ENCODE data around the gene ZNF80.
A peak's percentile ranks its signal among the peaks of the same experiment; 100 is the strongest.
"Not testable (repeated sequence)": the region's sequence is repeated elsewhere in the genome, so short reads cannot be mapped to it uniquely, and the experiment has no call there.

ZNF80 gene
- 0.87 to 6.2 (median 2.4) reads per million in 3 donors for total RNA-seq

- H3K36me3 ChIP-seq (ENCODE audit: control insufficient read depth, insufficient read depth, low read length); H3K9me3 ChIP-seq (ENCODE audit: control insufficient read depth, low read length); H3K27ac ChIP-seq (ENCODE audit: insufficient read depth, low read length, poor library complexity, severe bottlenecking); DNase-seq; H3K4me3 ChIP-seq (ENCODE audit: insufficient read depth, low read depth, low read length, poor library complexity, severe bottlenecking); H3K27me3 ChIP-seq (replicated peaks; ENCODE audit: control insufficient read depth, insufficient read depth, low read length, poor library complexity, severe bottlenecking): not testable (repeated sequence)
- H3K4me1 ChIP-seq (ENCODE audit: control insufficient read depth, insufficient read depth, low read length, poor library complexity, severe bottlenecking): peaks cover 21% of the 10 kb centered on the region
Measured at GRCh38 chr3:114237478-114237877, at the start of gene ZNF80. TSS of gene ZNF80 (minus strand) at chr3:114237578. CDS start at chr3:114237074, 504 bp downstream.

- no peaks in the 10 kb centered on the region for H3K36me3 ChIP-seq (ENCODE audit: control insufficient read depth, insufficient read depth, low read length)
- DNase-seq: no peak
- H3K4me3 ChIP-seq (ENCODE audit: insufficient read depth, low read depth, low read length, poor library complexity, severe bottlenecking): peak overlapping the region; percentile 16
- peaks cover 2% of the 10 kb centered on the region for H3K4me1 ChIP-seq (ENCODE audit: control insufficient read depth, insufficient read depth, low read length, poor library complexity, severe bottlenecking)
- H3K27ac ChIP-seq (ENCODE audit: insufficient read depth, low read length, poor library complexity, severe bottlenecking): peak overlapping the region; percentile 53
- H3K27me3 ChIP-seq (replicated peaks; ENCODE audit: control insufficient read depth, insufficient read depth, low read length, poor library complexity, severe bottlenecking): no peaks in the 10 kb centered on the region
- H3K9me3 ChIP-seq (ENCODE audit: control insufficient read depth, low read length): no peaks in the 10 kb centered on the region
Measured at GRCh38 chr3:114286266-114286665, 48.9 kb upstream of the ZNF80 start.

GRCh38 chr3:114285648-114286230 lies 48.4 kb upstream of the ZNF80 start:
- no peaks in the 10 kb centered on the region for H3K36me3 ChIP-seq (ENCODE audit: control insufficient read depth, insufficient read depth, low read length)
- no peaks in the 10 kb centered on the region for H3K27me3 ChIP-seq (replicated peaks; ENCODE audit: control insufficient read depth, insufficient read depth, low read length, poor library complexity, severe bottlenecking)
- peak overlapping the region; percentile 53 for H3K27ac ChIP-seq (ENCODE audit: insufficient read depth, low read length, poor library complexity, severe bottlenecking)
- no peak for DNase-seq
- H3K9me3 ChIP-seq (ENCODE audit: control insufficient read depth, low read length): no peaks in the 10 kb centered on the region
- H3K4me1 ChIP-seq (ENCODE audit: control insufficient read depth, insufficient read depth, low read length, poor library complexity, severe bottlenecking): no peaks in the 10 kb centered on the region
- H3K4me3 ChIP-seq (ENCODE audit: insufficient read depth, low read depth, low read length, poor library complexity, severe bottlenecking): peak overlapping the region; percentile 16

- no peak overlapping the region for H3K4me3 ChIP-seq (ENCODE audit: insufficient read depth, low read depth, low read length, poor library complexity, severe bottlenecking)
- no peaks in the 10 kb centered on the region for H3K9me3 ChIP-seq (ENCODE audit: control insufficient read depth, low read length)
- H3K4me1 ChIP-seq (ENCODE audit: control insufficient read depth, insufficient read depth, low read length, poor library complexity, severe bottlenecking): no peaks in the 10 kb centered on the region
- no peak for DNase-seq
- H3K36me3 ChIP-seq (ENCODE audit: control insufficient read depth, insufficient read depth, low read length): no peaks in the 10 kb centered on the region
- H3K27me3 ChIP-seq (replicated peaks; ENCODE audit: control insufficient read depth, insufficient read depth, low read length, poor library complexity, severe bottlenecking): no peaks in the 10 kb centered on the region
- H3K27ac ChIP-seq (ENCODE audit: insufficient read depth, low read length, poor library complexity, severe bottlenecking): no peak overlapping the region
Measured at GRCh38 chr3:114284644-114285043, 47.3 kb upstream of the ZNF80 start.

- DNase-seq; H3K36me3 ChIP-seq (ENCODE audit: control insufficient read depth, insufficient read depth, low read length); H3K27ac ChIP-seq (ENCODE audit: insufficient read depth, low read length, poor library complexity, severe bottlenecking); H3K27me3 ChIP-seq (replicated peaks; ENCODE audit: control insufficient read depth, insufficient read depth, low read length, poor library complexity, severe bottlenecking); H3K4me1 ChIP-seq (ENCODE audit: control insufficient read depth, insufficient read depth, low read length, poor library complexity, severe bottlenecking); H3K4me3 ChIP-seq (ENCODE audit: insufficient read depth, low read depth, low read length, poor library complexity, severe bottlenecking); H3K9me3 ChIP-seq (ENCODE audit: control insufficient read depth, low read length): not testable (repeated sequence)
Measured at GRCh38 chr3:114276856-114277255, 39.5 kb upstream of the ZNF80 start.

DNA sequence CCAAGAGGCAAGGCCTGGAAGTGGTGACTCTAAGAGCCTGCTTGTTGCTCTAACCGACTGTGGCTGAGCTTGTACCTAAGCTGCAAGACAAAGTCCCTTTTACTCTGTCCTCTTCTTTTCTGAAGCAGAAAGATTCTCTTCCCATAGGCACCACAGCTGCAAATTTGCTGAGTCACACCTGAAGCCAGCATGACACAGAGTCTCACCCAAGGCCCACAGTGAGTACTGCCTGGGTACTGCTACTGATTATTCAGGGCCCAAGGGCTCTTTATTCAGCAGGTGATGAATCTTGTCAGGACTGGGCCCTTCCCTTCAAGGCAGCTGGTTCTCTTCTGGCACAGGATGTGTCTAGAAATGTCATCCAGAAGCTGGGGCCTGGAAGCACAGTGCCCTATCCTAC lies 37.6 kb upstream of the ZNF80 start:
- Histone ChIP-seq H3K4me3 (ENCODE audit: insufficient read depth, low read depth, low read length, poor library complexity, severe bottlenecking) (no peak overlapping the region), H3K4me1 (ENCODE audit: control insufficient read depth, insufficient read depth, low read length, poor library complexity, severe bottlenecking) (no peaks in the 10 kb centered on the region), H3K9me3 (ENCODE audit: control insufficient read depth, low read length) (no peaks in the 10 kb centered on the region), H3K27ac (ENCODE audit: insufficient read depth, low read length, poor library complexity, severe bottlenecking) (no peak overlapping the region), H3K27me3 (replicated peaks; ENCODE audit: control insufficient read depth, insufficient read depth, low read length, poor library complexity, severe bottlenecking) (no peaks in the 10 kb centered on the region), H3K36me3 (ENCODE audit: control insufficient read depth, insufficient read depth, low read length) (no peaks in the 10 kb centered on the region)
- no peak for DNase-seq

DNA sequence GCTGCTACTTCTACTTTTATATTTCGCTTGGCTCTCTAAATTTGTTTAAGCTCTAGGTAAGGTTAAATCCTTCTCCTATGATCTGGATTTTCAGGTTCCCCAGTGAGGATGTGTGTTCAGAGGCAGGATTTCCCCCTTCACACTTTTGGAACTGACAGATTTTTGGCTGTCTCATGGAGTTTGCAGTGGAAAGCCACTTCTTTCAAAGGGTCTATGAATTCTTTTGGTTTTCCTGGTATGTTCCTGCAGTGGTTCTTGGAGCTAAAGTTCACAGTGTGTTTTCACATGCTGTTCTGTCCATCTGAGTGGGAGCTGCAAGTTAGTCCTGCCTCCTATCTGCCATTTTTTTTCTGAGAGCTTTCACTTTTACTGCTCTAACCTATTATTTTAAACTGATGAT lies 34.9 kb upstream of the ZNF80 start:
- Histone ChIP-seq H3K27me3 (replicated peaks; ENCODE audit: control insufficient read depth, insufficient read depth, low read length, poor library complexity, severe bottlenecking) (no peaks in the 10 kb centered on the region), H3K9me3 (ENCODE audit: control insufficient read depth, low read length) (peaks cover 6% of the 10 kb centered on the region), H3K36me3 (ENCODE audit: control insufficient read depth, insufficient read depth, low read length) (no peaks in the 10 kb centered on the region), H3K4me1 (ENCODE audit: control insufficient read depth, insufficient read depth, low read length, poor library complexity, severe bottlenecking) (no peaks in the 10 kb centered on the region), H3K27ac (ENCODE audit: insufficient read depth, low read length, poor library complexity, severe bottlenecking) (no peak overlapping the region), H3K4me3 (ENCODE audit: insufficient read depth, low read depth, low read length, poor library complexity, severe bottlenecking) (no peak overlapping the region)
- no peak for DNase-seq

GRCh38 chr3:114270019-114270418 lies 32.6 kb upstream of the ZNF80 start:
- no peaks in the 10 kb centered on the region for H3K36me3 ChIP-seq (ENCODE audit: control insufficient read depth, insufficient read depth, low read length)
- peaks cover 6% of the 10 kb centered on the region for H3K9me3 ChIP-seq (ENCODE audit: control insufficient read depth, low read length)
- H3K27me3 ChIP-seq (replicated peaks; ENCODE audit: control insufficient read depth, insufficient read depth, low read length, poor library complexity, severe bottlenecking): no peaks in the 10 kb centered on the region
- H3K27ac ChIP-seq (ENCODE audit: insufficient read depth, low read length, poor library complexity, severe bottlenecking): no peak overlapping the region
- no peak overlapping the region for H3K4me3 ChIP-seq (ENCODE audit: insufficient read depth, low read depth, low read length, poor library complexity, severe bottlenecking)
- H3K4me1 ChIP-seq (ENCODE audit: control insufficient read depth, insufficient read depth, low read length, poor library complexity, severe bottlenecking): no peaks in the 10 kb centered on the region
- DNase-seq: no peak

- H3K36me3 ChIP-seq (ENCODE audit: control insufficient read depth, insufficient read depth, low read length): no peaks in the 10 kb centered on the region
- H3K4me3 ChIP-seq (ENCODE audit: insufficient read depth, low read depth, low read length, poor library complexity, severe bottlenecking): no peak overlapping the region
- no peak overlapping the region for H3K27ac ChIP-seq (ENCODE audit: insufficient read depth, low read length, poor library complexity, severe bottlenecking)
- no peak for DNase-seq
- no peaks in the 10 kb centered on the region for H3K27me3 ChIP-seq (replicated peaks; ENCODE audit: control insufficient read depth, insufficient read depth, low read length, poor library complexity, severe bottlenecking)
- no peaks in the 10 kb centered on the region for H3K9me3 ChIP-seq (ENCODE audit: control insufficient read depth, low read length)
- no peaks in the 10 kb centered on the region for H3K4me1 ChIP-seq (ENCODE audit: control insufficient read depth, insufficient read depth, low read length, poor library complexity, severe bottlenecking)
Measured at GRCh38 chr3:114260152-114260551, 22.8 kb upstream of the ZNF80 start.

- DNase-seq: no peak
- Histone ChIP-seq H3K9me3 (ENCODE audit: control insufficient read depth, low read length) (no peaks in the 10 kb centered on the region), H3K4me1 (ENCODE audit: control insufficient read depth, insufficient read depth, low read length, poor library complexity, severe bottlenecking) (no peaks in the 10 kb centered on the region), H3K27ac (ENCODE audit: insufficient read depth, low read length, poor library complexity, severe bottlenecking) (no peak overlapping the region), H3K27me3 (replicated peaks; ENCODE audit: control insufficient read depth, insufficient read depth, low read length, poor library complexity, severe bottlenecking) (no peaks in the 10 kb centered on the region), H3K36me3 (ENCODE audit: control insufficient read depth, insufficient read depth, low read length) (no peaks in the 10 kb centered on the region), H3K4me3 (ENCODE audit: insufficient read depth, low read depth, low read length, poor library complexity, severe bottlenecking) (no peak overlapping the region)
Measured at GRCh38 chr3:114259566-114259965, 22.2 kb upstream of the ZNF80 start.

Measured in effector memory CD4-positive, alpha-beta T cell (primary cell).